ENCODE data around the gene TICAM1.
A peak's percentile ranks its signal among the peaks of the same experiment; 100 is the strongest.

Gene TICAM1

DNA sequence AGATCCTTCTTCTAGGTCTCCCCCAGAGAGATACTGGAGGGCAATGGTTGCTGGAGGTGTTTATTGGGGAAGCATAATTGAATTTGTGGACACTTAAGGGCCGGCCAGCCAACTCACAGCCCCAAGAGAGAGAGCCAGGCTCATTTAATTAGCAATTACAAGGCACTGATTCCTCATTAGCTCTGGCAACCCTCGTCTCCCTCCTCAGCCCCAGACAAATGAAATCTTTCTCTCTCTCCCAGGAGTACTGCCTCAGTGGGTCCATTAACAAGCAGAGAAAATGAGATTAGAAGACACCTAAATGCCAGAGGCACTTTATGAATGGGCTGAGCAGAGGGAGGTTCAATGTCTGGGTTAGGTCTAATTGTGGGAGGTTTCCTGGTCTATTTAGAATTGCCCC, 58.9 kb downstream of the TICAM1 start:
- TF ChIP-seq TAF1 (IDR thresholded peaks at IDR 0.05; ENCODE audit: low read depth, low read length): no peak
- TF ChIP-seq SPI1 (IDR thresholded peaks at IDR 0.05; ENCODE audit: low read depth, low read length): no peak
- no peak for TF ChIP-seq PAX5 (IDR thresholded peaks at IDR 0.05; ENCODE audit: insufficient read depth, low read length, severe bottlenecking)
- TF ChIP-seq POLR2AphosphoS5 (IDR thresholded peaks at IDR 0.05; ENCODE audit: low read depth, low read length): no peak
- TF ChIP-seq POU2F2 (IDR thresholded peaks at IDR 0.05; ENCODE audit: low read depth, low read length): no peak
- TF ChIP-seq POLR2A (IDR thresholded peaks at IDR 0.05; ENCODE audit: low read depth, low read length): no peak
- FAIRE-seq: no peak
- no peak for DNase-seq (ENCODE audit: insufficient read length, low spot score)

DNA sequence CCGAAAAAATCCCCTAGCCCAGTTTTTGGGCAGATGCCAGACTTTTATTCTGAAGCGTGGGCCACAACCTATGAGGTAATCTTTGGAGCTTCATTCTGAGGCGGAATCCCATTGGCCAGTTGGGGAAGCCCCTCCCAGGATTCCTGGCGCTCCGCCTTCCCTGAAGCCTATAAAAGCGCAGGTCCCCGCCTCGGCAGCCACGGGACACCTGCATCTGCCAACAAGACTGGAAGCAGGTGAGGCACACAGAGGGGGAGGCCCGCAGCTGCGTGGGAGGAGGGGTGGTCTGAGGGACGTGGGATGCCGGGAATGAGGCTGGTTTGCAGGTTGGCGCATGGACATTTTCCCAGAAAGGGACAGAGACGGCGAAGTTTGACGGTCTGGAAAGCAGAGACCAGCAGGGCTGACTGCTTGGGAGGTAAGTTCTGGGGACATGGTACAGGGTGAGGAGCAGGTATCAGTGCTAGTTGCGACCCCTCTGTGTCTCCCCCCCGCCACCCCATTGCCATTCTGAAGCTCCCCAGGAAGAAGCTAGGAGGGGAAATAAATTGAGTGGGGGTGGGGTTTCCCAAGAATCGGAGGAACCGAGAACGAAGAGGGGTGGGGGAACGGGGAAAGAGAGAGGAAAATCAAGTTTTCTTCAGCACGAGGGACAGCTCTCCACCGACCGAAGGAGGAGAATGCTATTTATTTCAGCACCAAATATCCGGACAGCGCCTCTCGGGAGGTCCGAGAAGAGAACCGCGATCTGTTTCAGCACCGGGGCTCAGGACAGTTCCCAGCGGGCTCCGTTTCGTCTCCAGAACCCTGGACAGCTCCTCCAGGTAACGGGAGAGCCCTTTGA, 62.4 kb downstream of the TICAM1 start:
- DNase-seq (ENCODE audit: insufficient read length, low spot score) (peak; percentile 74), FAIRE-seq (no peak)
- TF ChIP-seq POLR2A (IDR thresholded peaks at IDR 0.05; ENCODE audit: low read depth, low read length) (no peak), TAF1 (IDR thresholded peaks at IDR 0.05; ENCODE audit: low read depth, low read length) (no peak), POLR2AphosphoS5 (IDR thresholded peaks at IDR 0.05; ENCODE audit: low read depth, low read length) (no peak), POU2F2 (IDR thresholded peaks at IDR 0.05; ENCODE audit: low read depth, low read length) (no peak), SPI1 (IDR thresholded peaks at IDR 0.05; ENCODE audit: low read depth, low read length) (no peak; the same call in 1 of the 2 replicates), PAX5 (IDR thresholded peaks at IDR 0.05; ENCODE audit: insufficient read depth, low read length, severe bottlenecking) (no peak)

Data from GM12891 (cell line).